Loucy (cell line): ENCODE measurements around the gene HEATR1.

Source experiments
- CTCF ChIP-seq: fragments of 200-600 bp; sonication (generic); conservative IDR thresholded peaks from 2 replicates; pipeline ENCODE4 v1.5.1; 2014; ENCODE audit warnings: mild to moderate bottlenecking, antibody characterized with exemption, low read length
- EZH2phosphoT487 ChIP-seq: fragments of 200-600 bp; IDR thresholded peaks from 2 replicates; pipeline ENCODE4 v1.6.1; 2018; ENCODE audit warnings: antibody characterized with exemption, mild to moderate bottlenecking, moderate library complexity, borderline replicate concordance

GRCh38 chr1:236536540-236536939 is 67.8 kb downstream of the HEATR1 start:
- no peak for TF ChIP-seq EZH2phosphoT487
- TF ChIP-seq CTCF: no peak
